ENCODE data around the gene AUTS2.

DNA sequence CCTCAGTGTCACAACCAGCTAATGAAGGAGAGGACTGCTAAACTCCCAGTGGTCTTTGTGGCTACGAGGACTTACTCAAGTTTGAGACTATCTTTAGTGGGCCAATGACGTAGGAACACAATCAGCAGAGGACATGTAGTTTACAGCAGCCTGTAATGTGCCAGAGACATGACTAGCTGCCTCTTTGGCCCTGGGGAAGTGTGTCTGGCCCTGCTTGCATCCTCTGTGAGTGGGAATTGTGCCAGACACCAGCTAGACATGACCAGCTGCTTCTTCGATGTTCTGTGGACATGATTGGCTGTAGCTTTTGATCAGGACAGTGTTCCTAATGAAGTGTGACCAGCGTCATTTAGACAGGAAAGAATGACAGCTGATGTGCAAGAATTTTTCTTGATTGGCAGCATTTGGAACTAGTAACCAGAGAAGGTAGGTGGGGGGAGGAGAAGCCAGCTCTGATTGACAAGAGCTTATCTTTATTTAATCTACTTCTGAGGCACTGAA, 141.7 kb downstream of the AUTS2 start:
- 0 out of 2 replicates have a peak, but pooled peaks have one; percentile 21 for TF ChIP-seq POLR2A (IDR thresholded peaks at IDR 0.05; ENCODE audit: low read depth, low read length)
- no peak for TF ChIP-seq TAF1 (IDR thresholded peaks at IDR 0.05; ENCODE audit: low read depth, low read length)
- TF ChIP-seq POLR2AphosphoS5 (IDR thresholded peaks at IDR 0.05; ENCODE audit: low read depth, low read length), result no peak; the same call in 1 of the 2 replicates

All from GM12891 (cell line).